Body of pancreas (tissue), 4 donors: ENCODE results near the gene ABL1.

Experiments
- POLR2A ChIP-seq, 3 donors: fragments of 450-650 bp; IDR thresholded peaks; one replicate each; pipeline ENCODE4 v1.6.1; 2016; ENCODE audit warnings: antibody characterized with exemption in 3 of 3, mild to moderate bottlenecking in 2 of 3
- TF ChIP-seq, protein P1 (sequence below), 7 experiments: fragments of 450-650 bp in 4 of 7; fragments of 200-600 bp in 3 of 7; sonication (generic) in 3 of 7; IDR thresholded peaks; one replicate each; pipeline ENCODE4 v1.5.1; 2016 to 2019; ENCODE audit warnings: antibody characterized with exemption in 7 of 7

DNA sequence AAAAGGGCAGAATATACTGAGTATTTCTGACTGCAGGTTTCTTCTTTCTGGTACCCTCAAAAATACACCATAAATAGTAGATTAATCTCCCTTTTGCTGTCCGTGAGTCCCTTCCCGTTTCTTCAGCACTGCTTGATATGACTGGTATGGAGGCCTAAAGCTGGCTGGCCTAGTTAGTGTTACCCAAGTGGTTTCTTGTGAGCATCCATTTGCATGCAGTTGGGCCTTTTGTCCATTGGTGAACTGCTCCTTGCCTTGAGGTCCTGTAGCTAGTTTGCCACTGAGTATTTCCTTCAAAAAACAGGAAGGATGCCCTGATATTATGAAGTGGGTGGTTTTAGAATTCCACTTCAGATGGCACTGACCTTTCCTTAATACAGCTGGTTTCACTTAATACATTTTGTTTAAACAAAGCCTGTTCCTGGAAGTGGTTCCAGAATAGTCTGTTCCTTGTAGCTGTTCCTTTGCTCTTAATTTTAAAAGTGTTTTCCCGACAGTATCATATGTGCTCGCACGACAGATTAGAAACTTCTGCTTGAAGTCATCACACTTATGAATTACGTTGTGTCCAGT lies 40.0 kb upstream of the ABL1 start:
- no peak for TF ChIP-seq POLR2A (IDR thresholded peaks at IDR 0.05)
- TF ChIP-seq, protein P1, sequence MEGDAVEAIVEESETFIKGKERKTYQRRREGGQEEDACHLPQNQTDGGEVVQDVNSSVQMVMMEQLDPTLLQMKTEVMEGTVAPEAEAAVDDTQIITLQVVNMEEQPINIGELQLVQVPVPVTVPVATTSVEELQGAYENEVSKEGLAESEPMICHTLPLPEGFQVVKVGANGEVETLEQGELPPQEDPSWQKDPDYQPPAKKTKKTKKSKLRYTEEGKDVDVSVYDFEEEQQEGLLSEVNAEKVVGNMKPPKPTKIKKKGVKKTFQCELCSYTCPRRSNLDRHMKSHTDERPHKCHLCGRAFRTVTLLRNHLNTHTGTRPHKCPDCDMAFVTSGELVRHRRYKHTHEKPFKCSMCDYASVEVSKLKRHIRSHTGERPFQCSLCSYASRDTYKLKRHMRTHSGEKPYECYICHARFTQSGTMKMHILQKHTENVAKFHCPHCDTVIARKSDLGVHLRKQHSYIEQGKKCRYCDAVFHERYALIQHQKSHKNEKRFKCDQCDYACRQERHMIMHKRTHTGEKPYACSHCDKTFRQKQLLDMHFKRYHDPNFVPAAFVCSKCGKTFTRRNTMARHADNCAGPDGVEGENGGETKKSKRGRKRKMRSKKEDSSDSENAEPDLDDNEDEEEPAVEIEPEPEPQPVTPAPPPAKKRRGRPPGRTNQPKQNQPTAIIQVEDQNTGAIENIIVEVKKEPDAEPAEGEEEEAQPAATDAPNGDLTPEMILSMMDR (IDR thresholded peaks at IDR 0.05): no peak
